Activated naive CD8-positive, alpha-beta T cell treated with anti-CD3 and anti-CD28 coated beads for 36 hours (primary cell): ENCODE results near the gene GRHPR. TPM values are rescaled to one million over a fixed set of nuclear protein-coding genes. Genes with fewer than 3 reads are reported as not detected.

Experiments
- DNase-seq: peaks from one replicate; pipeline ENCODE4 v3.0.0; 2021
- H3K27ac Mint-ChIP-seq: one replicate; pipeline ENCODE4 v1.8.0; 2022; ENCODE audit warnings: mild to moderate bottlenecking, moderate library complexity, mixed read lengths
- H3K27me3 Mint-ChIP-seq: one replicate; pipeline ENCODE4 v1.8.0; 2022; ENCODE audit warnings: mild to moderate bottlenecking, mixed read lengths
- H3K36me3 Mint-ChIP-seq: one replicate; pipeline ENCODE4 v1.8.0; 2021; ENCODE audit warnings: mild to moderate bottlenecking, mixed read lengths
- H3K4me1 Mint-ChIP-seq: one replicate; pipeline ENCODE4 v1.8.0; 2021; ENCODE audit warnings: mixed read lengths
- H3K4me3 Mint-ChIP-seq: one replicate; pipeline ENCODE4 v1.8.0; 2022; ENCODE audit warnings: mild to moderate bottlenecking, moderate library complexity, mixed read lengths
- H3K9me3 Mint-ChIP-seq: one replicate; pipeline ENCODE4 v1.8.0; 2022; ENCODE audit warnings: mixed read lengths
- total RNA-seq, 2 experiments: library from RNA; stranded (reverse); gene quantifications; one replicate each; pipeline ENCODE4 v1.2.3, GENCODE V29; 2021

The GRHPR gene
- total RNA-seq, 2 experiments from 2014 or later: 79.5 to 82.0 TPM

GRCh38 chr9:37444890-37445289 is 22.4 kb downstream of the GRHPR start:
- Mint-ChIP-seq H3K27me3 (no peaks in the 10 kb centered on the region), H3K4me1 (peaks cover 11% of the 10 kb centered on the region), H3K4me3 (no peak overlapping the region), H3K9me3 (no peaks in the 10 kb centered on the region), H3K36me3 (peaks cover 26% of the 10 kb centered on the region), H3K27ac (no peak overlapping the region)
- no peak for DNase-seq

- Mint-ChIP-seq H3K27me3 (no peaks in the 10 kb centered on the region), H3K4me1 (peaks cover 12% of the 10 kb centered on the region), H3K36me3 (peaks cover 28% of the 10 kb centered on the region), H3K4me3 (no peak overlapping the region), H3K27ac (no peak overlapping the region), H3K9me3 (no peaks in the 10 kb centered on the region)
- DNase-seq: no peak
Observed at GRCh38 chr9:37445832-37446231, 23.3 kb downstream of the GRHPR start.

- peaks cover 26% of the 10 kb centered on the region for H3K36me3 Mint-ChIP-seq
- no peaks in the 10 kb centered on the region for H3K9me3 Mint-ChIP-seq
- no peak overlapping the region for H3K4me3 Mint-ChIP-seq
- DNase-seq: no peak
- peaks cover 15% of the 10 kb centered on the region for H3K4me1 Mint-ChIP-seq
- no peak overlapping the region for H3K27ac Mint-ChIP-seq
- H3K27me3 Mint-ChIP-seq: no peaks in the 10 kb centered on the region
Observed at GRCh38 chr9:37446401-37446800, 23.9 kb downstream of the GRHPR start.

GRCh38 chr9:37447111-37447510 is 24.6 kb downstream of the GRHPR start:
- H3K4me1 Mint-ChIP-seq: peaks cover 15% of the 10 kb centered on the region
- no peak for DNase-seq
- no peak overlapping the region for H3K27ac Mint-ChIP-seq
- no peaks in the 10 kb centered on the region for H3K9me3 Mint-ChIP-seq
- H3K27me3 Mint-ChIP-seq: no peaks in the 10 kb centered on the region
- no peak overlapping the region for H3K4me3 Mint-ChIP-seq
- peaks cover 20% of the 10 kb centered on the region for H3K36me3 Mint-ChIP-seq

- peaks cover 18% of the 10 kb centered on the region for H3K36me3 Mint-ChIP-seq
- H3K27ac Mint-ChIP-seq: no peak overlapping the region
- H3K4me3 Mint-ChIP-seq: no peak overlapping the region
- H3K4me1 Mint-ChIP-seq: peaks cover 33% of the 10 kb centered on the region
- H3K27me3 Mint-ChIP-seq: no peaks in the 10 kb centered on the region
- no peaks in the 10 kb centered on the region for H3K9me3 Mint-ChIP-seq
- DNase-seq: no peak
Observed at GRCh38 chr9:37449862-37450632, 27.6 kb downstream of the GRHPR start.

- Mint-ChIP-seq H3K9me3 (no peaks in the 10 kb centered on the region), H3K27me3 (no peaks in the 10 kb centered on the region), H3K4me1 (peaks cover 40% of the 10 kb centered on the region), H3K4me3 (no peak overlapping the region), H3K27ac (no peak overlapping the region), H3K36me3 (peaks cover 19% of the 10 kb centered on the region)
- DNase-seq: no peak
Observed at GRCh38 chr9:37451628-37452027, 29.1 kb downstream of the GRHPR start.

GRCh38 chr9:37452611-37453010 is 30.1 kb downstream of the GRHPR start:
- Mint-ChIP-seq H3K27me3 (no peaks in the 10 kb centered on the region), H3K4me1 (peaks cover 42% of the 10 kb centered on the region), H3K36me3 (peaks cover 16% of the 10 kb centered on the region), H3K27ac (no peak overlapping the region), H3K4me3 (no peak overlapping the region), H3K9me3 (no peaks in the 10 kb centered on the region)
- no peak for DNase-seq

GRCh38 chr9:37453827-37454226 is 31.3 kb downstream of the GRHPR start:
- Mint-ChIP-seq H3K9me3 (no peaks in the 10 kb centered on the region), H3K27me3 (no peaks in the 10 kb centered on the region), H3K4me1 (peaks cover 45% of the 10 kb centered on the region), H3K27ac (no peak overlapping the region), H3K4me3 (no peak overlapping the region), H3K36me3 (peaks cover 16% of the 10 kb centered on the region)
- DNase-seq: no peak

- H3K36me3 Mint-ChIP-seq: peaks cover 16% of the 10 kb centered on the region
- H3K27me3 Mint-ChIP-seq: no peaks in the 10 kb centered on the region
- H3K4me1 Mint-ChIP-seq: peaks cover 45% of the 10 kb centered on the region
- H3K4me3 Mint-ChIP-seq: no peak overlapping the region
- no peak for DNase-seq
- H3K27ac Mint-ChIP-seq: no peak overlapping the region
- H3K9me3 Mint-ChIP-seq: no peaks in the 10 kb centered on the region
Observed at GRCh38 chr9:37454238-37454637, 31.7 kb downstream of the GRHPR start.

GRCh38 chr9:37455884-37456647 is 33.6 kb downstream of the GRHPR start:
- no peak for DNase-seq
- Mint-ChIP-seq H3K9me3 (no peaks in the 10 kb centered on the region), H3K27me3 (no peaks in the 10 kb centered on the region), H3K36me3 (peaks cover 12% of the 10 kb centered on the region), H3K27ac (no peak overlapping the region), H3K4me1 (peaks cover 44% of the 10 kb centered on the region), H3K4me3 (no peak overlapping the region)

GRCh38 chr9:37456817-37457216 is 34.3 kb downstream of the GRHPR start:
- H3K4me3 Mint-ChIP-seq: no peak overlapping the region
- H3K36me3 Mint-ChIP-seq: peaks cover 12% of the 10 kb centered on the region
- no peaks in the 10 kb centered on the region for H3K27me3 Mint-ChIP-seq
- H3K4me1 Mint-ChIP-seq: peaks cover 44% of the 10 kb centered on the region
- H3K27ac Mint-ChIP-seq: no peak overlapping the region
- DNase-seq: no peak
- H3K9me3 Mint-ChIP-seq: no peaks in the 10 kb centered on the region

- no peak for DNase-seq
- Mint-ChIP-seq H3K4me1 (peaks cover 32% of the 10 kb centered on the region), H3K27me3 (no peaks in the 10 kb centered on the region), H3K36me3 (peaks cover 12% of the 10 kb centered on the region), H3K4me3 (peak overlapping the region; percentile 97), H3K27ac (peak overlapping the region; percentile 98), H3K9me3 (no peaks in the 10 kb centered on the region)
Observed at GRCh38 chr9:37464006-37464405, 41.5 kb downstream of the GRHPR start.

- peak overlapping the region; percentile 97 for H3K4me3 Mint-ChIP-seq
- H3K9me3 Mint-ChIP-seq: no peaks in the 10 kb centered on the region
- peak overlapping the region; percentile 98 for H3K27ac Mint-ChIP-seq
- H3K4me1 Mint-ChIP-seq: peaks cover 32% of the 10 kb centered on the region
- H3K36me3 Mint-ChIP-seq: peaks cover 12% of the 10 kb centered on the region
- DNase-seq: peak; percentile 93
- H3K27me3 Mint-ChIP-seq: no peaks in the 10 kb centered on the region
Observed at GRCh38 chr9:37464426-37465248, 42.1 kb downstream of the GRHPR start.

GRCh38 chr9:37465249-37466036 is 42.9 kb downstream of the GRHPR start, which contains the start of gene ZBTB5:
Gene ZBTB5 (minus strand): TSS chr9:37465450. CDS start chr9:37442551, 22,899 bp downstream.
- Mint-ChIP-seq H3K36me3 (peaks cover 12% of the 10 kb centered on the region), H3K27me3 (no peaks in the 10 kb centered on the region), H3K27ac (peak within 1 kb of the TSS; percentile 98), H3K4me1 (peaks cover 32% of the 10 kb centered on the region), H3K4me3 (peak within 1 kb of the TSS; percentile 97), H3K9me3 (no peaks in the 10 kb centered on the region)
- DNase-seq: peak; percentile 99
